Activated CD8-positive, alpha-beta memory T cell treated with anti-CD3 and anti-CD28 coated beads for 4 hours (primary cell): ENCODE results near the gene PPP3R1.

Source experiments
- DNase-seq, 2 donors: peaks; one replicate each; pipeline ENCODE4 v3.0.0-alpha.2; 2020; ENCODE audit warnings: low read depth in 2 of 2

The PPP3R1 gene

GRCh38 chr2:68151037-68151436, 101.3 kb downstream of the PPP3R1 start:
- DNase-seq, result no peak

- DNase-seq, result no peak
These were observed 110.5 kb downstream of the PPP3R1 start for GRCh38 chr2:68141875-68142274.

- DNase-seq, result no peak
These were observed 116.6 kb downstream of the PPP3R1 start for GRCh38 chr2:68135448-68136320.

- no peak for DNase-seq
These were observed 117.8 kb downstream of the PPP3R1 start for GRCh38 chr2:68134554-68134953.

GRCh38 chr2:68134120-68134519, 118.2 kb downstream of the PPP3R1 start:
- DNase-seq, result no peak
